Stomach (tissue), 4 donors: ENCODE results near the gene LIMA1.

Experiments used
- EP300 ChIP-seq: sonication (generic); formaldehyde crosslinking; IDR thresholded peaks from one replicate; pipeline ENCODE4 v1.6.1; 2017; ENCODE audit warnings: antibody characterized with exemption
- POLR2A ChIP-seq, 4 donors: fragments of 450-650 bp; IDR thresholded peaks; one replicate each; pipeline ENCODE4 v1.6.1; 2016; ENCODE audit warnings: antibody characterized with exemption in 4 of 4, control low read depth in 2 of 4, mild to moderate bottlenecking in 1 of 4, moderate library complexity in 1 of 4
- TF ChIP-seq, protein P1 (sequence below), 7 experiments: fragments of 450-650 bp in 4 of 7; fragments of 200-600 bp in 3 of 7; sonication (generic) in 3 of 7; IDR thresholded peaks; one replicate each; pipeline ENCODE4 v1.5.1; 2016 to 2019; ENCODE audit warnings: antibody characterized with exemption in 7 of 7, control low read depth in 2 of 7, mild to moderate bottlenecking in 1 of 7

- no peak for TF ChIP-seq POLR2A (IDR thresholded peaks at IDR 0.05)
- TF ChIP-seq, protein P1, sequence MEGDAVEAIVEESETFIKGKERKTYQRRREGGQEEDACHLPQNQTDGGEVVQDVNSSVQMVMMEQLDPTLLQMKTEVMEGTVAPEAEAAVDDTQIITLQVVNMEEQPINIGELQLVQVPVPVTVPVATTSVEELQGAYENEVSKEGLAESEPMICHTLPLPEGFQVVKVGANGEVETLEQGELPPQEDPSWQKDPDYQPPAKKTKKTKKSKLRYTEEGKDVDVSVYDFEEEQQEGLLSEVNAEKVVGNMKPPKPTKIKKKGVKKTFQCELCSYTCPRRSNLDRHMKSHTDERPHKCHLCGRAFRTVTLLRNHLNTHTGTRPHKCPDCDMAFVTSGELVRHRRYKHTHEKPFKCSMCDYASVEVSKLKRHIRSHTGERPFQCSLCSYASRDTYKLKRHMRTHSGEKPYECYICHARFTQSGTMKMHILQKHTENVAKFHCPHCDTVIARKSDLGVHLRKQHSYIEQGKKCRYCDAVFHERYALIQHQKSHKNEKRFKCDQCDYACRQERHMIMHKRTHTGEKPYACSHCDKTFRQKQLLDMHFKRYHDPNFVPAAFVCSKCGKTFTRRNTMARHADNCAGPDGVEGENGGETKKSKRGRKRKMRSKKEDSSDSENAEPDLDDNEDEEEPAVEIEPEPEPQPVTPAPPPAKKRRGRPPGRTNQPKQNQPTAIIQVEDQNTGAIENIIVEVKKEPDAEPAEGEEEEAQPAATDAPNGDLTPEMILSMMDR (IDR thresholded peaks at IDR 0.05): no peak
- TF ChIP-seq EP300: no peak
Measured at GRCh38 chr12:50242751-50243191, 40.5 kb downstream of the LIMA1 start.
